ENCODE results near the gene SERPINB1.
"Not testable (repeated sequence)": the region's sequence is repeated elsewhere in the genome, so short reads cannot be mapped to it uniquely, and the experiment has no call there.

The SERPINB1 gene

GRCh38 chr6:2841264-2842138 is at the start of gene SERPINB1:
Gene SERPINB1 (minus strand): TSS chr6:2841863. CDS start chr6:2840586, 1,277 bp downstream.
- ChIA-PET CTCF (interaction anchor here (0.6 to 1.4 kb wide), 6 partner anchors 8 to 188 kb away, joined by 3 to 7 read pairs (median 6); no protein-coding TSS in a partner anchor), POLR2A (interaction anchor here (0.7 to 2.7 kb wide), 14 partner anchors 9 to 222 kb away, joined by 3 to 19 read pairs (median 4); no protein-coding TSS in a partner anchor)
- peak; percentile 74 for TF ChIP-seq L3MBTL2 (conservative IDR thresholded peaks at IDR 0.05)
- 0 out of 2 replicates have a peak, but pooled peaks have one; percentile 22 for TF ChIP-seq ELF4 (IDR thresholded peaks at IDR 0.05)
- TF ChIP-seq ARNT (IDR thresholded peaks at IDR 0.05): no peak
- DNase-seq (ENCODE audit: extremely low spot score): peak; percentile 72

GRCh38 chr6:2890976-2891767 is 49.5 kb upstream of the SERPINB1 start:
- TF ChIP-seq PKNOX1 (IDR thresholded peaks at IDR 0.05): peak; percentile 25; the same call in 1 of the 2 replicates
- no peak for TF ChIP-seq BHLHE40 (IDR thresholded peaks at IDR 0.05; ENCODE audit: borderline replicate concordance)
- CTCF ChIA-PET: interaction anchor here (1.0 kb wide), 1 partner anchor 100 kb away, joined by 3 read pairs; no protein-coding TSS in a partner anchor
- POLR2A ChIA-PET: no interaction called here
- DNase-seq (ENCODE audit: extremely low spot score): no peak

- CTCF ChIA-PET: no interaction called here
- no peak for DNase-seq (ENCODE audit: extremely low spot score)
- POLR2A ChIA-PET: no interaction called here
- no peak for TF ChIP-seq FOXM1 (IDR thresholded peaks at IDR 0.05; ENCODE audit: borderline replicate concordance)
- no peak for TF ChIP-seq CTBP1 (IDR thresholded peaks at IDR 0.05; ENCODE audit: borderline replicate concordance)
- TF ChIP-seq ZNF384 (IDR thresholded peaks at IDR 0.05): no peak
- TF ChIP-seq ARNT (IDR thresholded peaks at IDR 0.05): no peak
Observed at GRCh38 chr6:2885967-2886735, 44.5 kb upstream of the SERPINB1 start.

- DNase-seq (ENCODE audit: extremely low spot score): no peak
- ChIA-PET POLR2A (no interaction called here), CTCF (no interaction called here)
- TF ChIP-seq FOXA1 (IDR thresholded peaks at IDR 0.05) (no peak), FOXM1 (IDR thresholded peaks at IDR 0.05; ENCODE audit: borderline replicate concordance) (no peak), ZNF384 (IDR thresholded peaks at IDR 0.05) (no peak), ELF4 (IDR thresholded peaks at IDR 0.05) (no peak)
Observed at GRCh38 chr6:2884804-2885203, 43.1 kb upstream of the SERPINB1 start.

GRCh38 chr6:2883673-2884072 is 42.0 kb upstream of the SERPINB1 start:
- ChIA-PET CTCF (no interaction called here), POLR2A (no interaction called here)
- TF ChIP-seq HDGF (IDR thresholded peaks at IDR 0.05; ENCODE audit: borderline replicate concordance) (no peak), BHLHE40 (IDR thresholded peaks at IDR 0.05; ENCODE audit: borderline replicate concordance) (no peak), SUZ12 (IDR thresholded peaks at IDR 0.05) (no peak), ELF4 (IDR thresholded peaks at IDR 0.05) (no peak), FOXM1 (IDR thresholded peaks at IDR 0.05; ENCODE audit: borderline replicate concordance) (no peak), TARDBP (IDR thresholded peaks at IDR 0.05) (no peak), LEF1 (IDR thresholded peaks at IDR 0.05; ENCODE audit: borderline replicate concordance) (no peak), FOXA1 (IDR thresholded peaks at IDR 0.05) (no peak), ZNF384 (IDR thresholded peaks at IDR 0.05) (no peak)
- DNase-seq (ENCODE audit: extremely low spot score): no peak

GRCh38 chr6:2881423-2881822 is 39.8 kb upstream of the SERPINB1 start:
- ChIA-PET CTCF (interaction anchor here (0.8 kb wide), 1 partner anchor 143 kb away, joined by 3 read pairs; no protein-coding TSS in a partner anchor), POLR2A (no interaction called here)
- DNase-seq (ENCODE audit: extremely low spot score): no peak
- TF ChIP-seq NFRKB (IDR thresholded peaks at IDR 0.05): no peak
- no peak for TF ChIP-seq SP1 (IDR thresholded peaks at IDR 0.05)
- no peak for TF ChIP-seq L3MBTL2 (conservative IDR thresholded peaks at IDR 0.05)
- no peak for TF ChIP-seq FOXA1 (IDR thresholded peaks at IDR 0.05)
- no peak for TF ChIP-seq FOXM1 (IDR thresholded peaks at IDR 0.05; ENCODE audit: borderline replicate concordance)
- TF ChIP-seq ARNT (IDR thresholded peaks at IDR 0.05): no peak
- TF ChIP-seq LEF1 (IDR thresholded peaks at IDR 0.05; ENCODE audit: borderline replicate concordance): no peak
- no peak for TF ChIP-seq HDGF (IDR thresholded peaks at IDR 0.05; ENCODE audit: borderline replicate concordance)
- TF ChIP-seq ELF4 (IDR thresholded peaks at IDR 0.05): no peak
- no peak for TF ChIP-seq TARDBP (IDR thresholded peaks at IDR 0.05)
- TF ChIP-seq BHLHE40 (IDR thresholded peaks at IDR 0.05; ENCODE audit: borderline replicate concordance): no peak
- TF ChIP-seq FOXK2 (IDR thresholded peaks at IDR 0.05): no peak
- TF ChIP-seq SUZ12 (IDR thresholded peaks at IDR 0.05): no peak
- no peak for TF ChIP-seq CTBP1 (IDR thresholded peaks at IDR 0.05; ENCODE audit: borderline replicate concordance)
- no peak for TF ChIP-seq PKNOX1 (IDR thresholded peaks at IDR 0.05)

GRCh38 chr6:2880156-2880555 is 38.5 kb upstream of the SERPINB1 start:
- POLR2A ChIA-PET; DNase-seq (ENCODE audit: extremely low spot score); CTCF ChIA-PET: not testable (repeated sequence)
